OCI-LY3 (cell line): Measurements from ENCODE around the gene PDXP.

Experiments
- H2AFZ ChIP-seq: fragments of 200-600, 300-600 bp; shearing (Covaris generic); 2 replicates; pipeline ENCODE4 v1.6.0; 2014; ENCODE audit warnings: antibody characterized with exemption, low read depth, low read length
- H3K27ac ChIP-seq: fragments of 200-600, 300-600 bp; sonication (generic); 2 replicates; pipeline ENCODE4 v1.5.1; 2014; ENCODE audit warnings: mild to moderate bottlenecking, low read length, moderate library complexity, mixed read lengths
- H3K27me3 ChIP-seq: fragments of 200-600, 300-600 bp; sonication (generic); 2 replicates; pipeline ENCODE4 v1.6.1; 2014; ENCODE audit warnings: low read depth, low read length, mixed read lengths
- H3K36me3 ChIP-seq: fragments of 200-600, 300-600 bp; sonication (generic); replicated peaks from 2 replicates; pipeline ENCODE3; 2014; ENCODE audit warnings: low read depth, low read length, mixed read lengths
- H3K4me1 ChIP-seq: fragments of 300-600, 200-600 bp; sonication (generic); 2 replicates; pipeline ENCODE4 v1.6.1; 2014; ENCODE audit warnings: low read length, mixed read lengths
- H3K4me2 ChIP-seq: fragments of 200-600, 300-600 bp; sonication (generic); 2 replicates; pipeline ENCODE4 v1.6.1; 2014; ENCODE audit warnings: low read length, mixed read lengths
- H3K4me3 ChIP-seq: fragments of 300-600, 200-600 bp; sonication (generic); 2 replicates; pipeline ENCODE4 v1.5.1; 2014; ENCODE audit warnings: antibody characterized with exemption, mild to moderate bottlenecking, low read length, moderate library complexity
- H3K79me2 ChIP-seq: fragments of 300-600, 200-600 bp; shearing (Covaris generic); 2 replicates; pipeline ENCODE4 v1.6.1; 2014; ENCODE audit warnings: mild to moderate bottlenecking, low read length, mixed read lengths
- H3K9ac ChIP-seq: fragments of 300-600, 200-600 bp; shearing (Covaris generic); 2 replicates; pipeline ENCODE4 v1.6.0; 2014; ENCODE audit warnings: mild to moderate bottlenecking, low read length, moderate library complexity
- H3K9me3 ChIP-seq: fragments of 200-600, 300-600 bp; shearing (Covaris generic); 2 replicates; pipeline ENCODE4 v1.6.1; 2014; ENCODE audit warnings: low read length, mixed read lengths; ENCODE audit not compliant: insufficient read depth
- H4K20me1 ChIP-seq: fragments of 200-600, 300-600 bp; sonication (generic); 2 replicates; pipeline ENCODE4 v1.6.1; 2016; ENCODE audit warnings: low read length, mixed read lengths; ENCODE audit not compliant: insufficient read depth
- CTCF ChIP-seq: fragments of 200-600, 300-600 bp; sonication (generic); IDR thresholded peaks from 2 replicates; pipeline ENCODE4 v1.5.1; 2014; ENCODE audit warnings: antibody characterized with exemption, low read length, low read depth
- EZH2phosphoT487 ChIP-seq: fragments of 200-600 bp; shearing (Covaris generic); IDR thresholded peaks from 2 replicates; pipeline ENCODE4 v1.6.1; 2018; ENCODE audit warnings: antibody characterized with exemption, mixed run types, low read depth

Gene PDXP

GRCh38 chr22:37647317-37647716 lies 11.2 kb upstream of the PDXP start:
- H3K36me3 ChIP-seq: peaks cover 67% of the 10 kb centered on the region
- H4K20me1 ChIP-seq: peaks cover 4% of the 10 kb centered on the region; the same call in 1 of the 2 replicates
- H3K4me3 ChIP-seq: no peak overlapping the region

DNA sequence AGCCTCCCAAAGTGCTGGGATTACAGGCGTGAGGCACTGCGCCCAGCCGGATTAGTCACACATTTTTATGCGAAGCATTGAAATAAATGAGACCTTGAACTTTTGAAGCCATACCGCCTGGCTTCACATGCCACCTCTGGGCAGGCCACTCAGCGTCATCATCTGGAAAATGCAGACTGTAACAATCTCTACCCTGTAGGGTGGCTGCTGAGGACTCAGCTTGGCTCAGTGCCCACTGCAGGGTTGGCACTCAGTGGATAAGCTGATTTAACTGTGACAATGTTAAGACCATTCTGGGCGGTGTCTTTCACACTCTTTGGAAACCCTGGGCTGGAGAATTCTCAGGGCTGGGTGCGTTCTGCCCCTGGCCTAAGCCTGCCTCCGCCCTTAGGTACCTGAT lies 10.6 kb upstream of the PDXP start:
- H3K4me3 ChIP-seq: no peak overlapping the region
- peaks cover 5% of the 10 kb centered on the region for H3K79me2 ChIP-seq
- H3K27ac ChIP-seq: no peak overlapping the region
- no peak overlapping the region for H2AFZ ChIP-seq
- peaks cover 7% of the 10 kb centered on the region for H3K4me1 ChIP-seq
- peaks cover 64% of the 10 kb centered on the region for H3K36me3 ChIP-seq
- H3K27me3 ChIP-seq: no peaks in the 10 kb centered on the region
- H3K9ac ChIP-seq: no peak overlapping the region
- no peak overlapping the region for H3K4me2 ChIP-seq
- no peaks in the 10 kb centered on the region for H3K9me3 ChIP-seq
- TF ChIP-seq EZH2phosphoT487 (no peak), CTCF (no peak)
- peaks cover 4% of the 10 kb centered on the region; the same call in 1 of the 2 replicates for H4K20me1 ChIP-seq

More at GRCh38 chr22:37647317-37647716, 11.2 kb upstream of the PDXP start:
- no peak overlapping the region for H3K9ac ChIP-seq
- H3K4me2 ChIP-seq: no peak overlapping the region
- peaks cover 7% of the 10 kb centered on the region for H3K4me1 ChIP-seq
- no peaks in the 10 kb centered on the region for H3K27me3 ChIP-seq
- H3K9me3 ChIP-seq: no peaks in the 10 kb centered on the region
- H3K27ac ChIP-seq: no peak overlapping the region
- TF ChIP-seq EZH2phosphoT487 (no peak), CTCF (no peak)
- no peak overlapping the region for H2AFZ ChIP-seq
- peaks cover 8% of the 10 kb centered on the region for H3K79me2 ChIP-seq

DNA sequence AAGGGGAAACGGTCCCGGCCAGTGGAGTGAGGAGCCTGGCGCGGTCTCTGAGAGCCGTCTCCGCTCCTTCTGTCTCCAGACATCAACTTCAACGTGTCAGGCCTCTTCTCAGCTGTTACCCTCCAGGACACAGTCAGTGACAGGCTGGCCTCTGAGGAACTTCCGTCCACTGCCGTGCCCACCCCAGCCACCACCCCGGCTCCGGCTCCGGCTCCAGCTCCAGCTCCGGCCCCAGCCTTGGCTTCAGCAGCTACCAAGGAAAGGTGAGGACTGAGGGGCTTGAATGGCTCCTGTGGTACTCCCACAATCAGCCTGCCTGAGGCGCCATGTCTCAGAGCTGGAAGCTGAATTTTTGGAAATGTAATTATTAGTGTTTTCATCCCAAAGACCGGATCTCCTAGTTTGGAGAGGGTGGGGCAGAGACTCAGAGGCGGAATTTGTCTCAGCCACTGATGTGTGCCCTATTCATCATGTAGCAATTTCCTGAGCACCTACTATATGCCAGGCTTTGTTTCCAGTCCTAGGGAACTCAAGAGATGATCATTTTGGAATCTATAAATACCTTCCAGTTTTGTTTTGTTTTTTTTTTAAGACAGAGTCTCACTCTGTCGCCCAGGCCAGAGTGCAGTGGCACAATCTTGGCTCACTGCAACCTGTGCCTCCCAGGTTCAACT lies 7.9 kb upstream of the PDXP start:
- no peak overlapping the region for H2AFZ ChIP-seq
- H3K4me3 ChIP-seq: no peak overlapping the region
- no peak overlapping the region for H3K27ac ChIP-seq
- no peaks in the 10 kb centered on the region for H4K20me1 ChIP-seq
- no peak for TF ChIP-seq CTCF
- TF ChIP-seq EZH2phosphoT487: no peak
- no peak overlapping the region for H3K9ac ChIP-seq
- H3K4me2 ChIP-seq: no peak overlapping the region
- H3K4me1 ChIP-seq: no peaks in the 10 kb centered on the region
- H3K9me3 ChIP-seq: no peaks in the 10 kb centered on the region
- H3K36me3 ChIP-seq: peaks cover 49% of the 10 kb centered on the region
- H3K79me2 ChIP-seq: no peaks in the 10 kb centered on the region
- no peaks in the 10 kb centered on the region for H3K27me3 ChIP-seq

- Histone ChIP-seq H3K4me3 (no peak overlapping the region), H3K9ac (no peak overlapping the region), H3K9me3 (no peaks in the 10 kb centered on the region), H3K36me3 (peaks cover 30% of the 10 kb centered on the region), H2AFZ (no peak overlapping the region), H3K27ac (no peak overlapping the region), H3K79me2 (peaks cover 12% of the 10 kb centered on the region), H3K27me3 (no peaks in the 10 kb centered on the region), H4K20me1 (peaks cover 4% of the 10 kb centered on the region), H3K4me2 (no peak overlapping the region), H3K4me1 (peaks cover 8% of the 10 kb centered on the region)
- TF ChIP-seq CTCF (no peak), EZH2phosphoT487 (no peak)
These were observed 3.8 kb upstream of the PDXP start for GRCh38 chr22:37654563-37655251.
